GM21526 (cell line): ENCODE data around the gene ARMC7.
"Not testable (repeated sequence)": the region's sequence is repeated elsewhere in the genome, so short reads cannot be mapped to it uniquely, and the experiment has no call there.

Experiments
- ATAC-seq: cut with Tn5 transposase; IDR thresholded peaks from one replicate; pipeline ENCODE4 v1.9.1; 2021; ENCODE audit warnings: moderate library complexity; ENCODE audit not compliant: unreplicated experiment, low FRiP score

ARMC7 gene

DNA sequence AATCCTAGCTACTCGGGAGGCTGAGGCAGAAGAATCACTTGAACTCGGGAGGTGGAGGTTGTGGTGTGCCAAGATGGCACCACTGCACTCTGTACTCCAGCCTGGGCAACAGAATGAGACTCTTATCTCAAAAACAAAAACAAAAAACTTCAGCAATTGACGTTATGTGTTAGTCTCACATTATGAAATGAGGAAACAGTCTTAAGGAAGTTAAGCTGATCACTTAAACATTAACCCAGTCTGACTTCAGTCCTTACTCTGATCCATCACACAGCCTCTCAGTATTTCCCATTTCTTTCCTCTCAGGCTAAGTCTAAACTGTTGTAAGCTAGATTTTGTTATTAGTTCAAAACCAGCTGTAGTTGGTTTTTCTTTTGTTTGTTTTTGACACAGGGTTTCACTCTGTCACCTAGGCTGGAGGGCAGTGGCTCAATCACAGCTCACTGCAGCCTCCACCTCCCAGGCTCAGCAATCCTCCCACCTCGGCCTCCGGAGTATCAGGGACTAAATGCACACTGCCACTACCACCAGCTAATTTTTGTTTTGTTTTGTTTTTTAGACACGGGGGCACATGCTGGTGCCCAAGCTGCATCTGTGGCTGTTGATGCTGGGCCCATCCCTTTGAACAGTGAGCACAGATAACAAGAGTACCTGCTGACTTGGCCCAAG, 38.2 kb downstream of the ARMC7 start:
- no peak for ATAC-seq

DNA sequence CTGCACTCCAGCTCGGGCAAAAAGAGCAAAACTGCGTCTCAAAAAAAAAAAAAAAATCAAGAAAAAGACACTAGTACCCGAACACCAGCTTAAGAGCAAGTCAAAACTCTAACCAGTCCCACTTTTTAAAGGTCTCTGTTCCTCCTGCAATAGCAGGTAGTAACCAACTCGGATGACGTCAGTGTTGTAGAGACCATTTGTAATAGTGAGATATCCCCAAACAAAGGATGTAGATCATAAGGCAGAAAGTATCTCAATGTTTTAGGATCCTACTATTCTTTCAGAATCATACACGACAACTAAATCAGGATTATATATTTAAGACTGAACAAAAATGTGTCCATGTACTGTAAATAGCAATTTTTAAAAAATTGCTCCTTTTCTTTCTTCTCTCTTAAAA, 42.2 kb downstream of the ARMC7 start:
- no peak for ATAC-seq

DNA sequence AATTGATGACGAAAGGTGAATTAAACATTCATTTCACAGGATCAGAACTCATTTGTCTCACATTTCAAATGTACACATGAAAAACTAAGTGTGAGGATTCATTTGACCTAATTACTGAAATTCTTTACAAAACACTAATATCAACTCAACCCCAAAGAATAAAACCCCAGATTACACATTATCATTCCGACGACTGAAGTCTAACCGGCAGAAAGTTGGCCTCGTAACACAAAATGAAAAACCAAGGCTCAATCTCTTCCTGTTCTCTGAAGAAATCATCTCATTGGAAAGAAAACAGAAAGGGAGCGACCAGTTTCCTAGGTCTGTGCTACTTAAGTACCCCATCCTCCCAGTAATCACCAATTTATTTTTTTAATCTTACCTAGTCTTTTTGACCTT, 42.8 kb downstream of the ARMC7 start:
- ATAC-seq = no peak

DNA sequence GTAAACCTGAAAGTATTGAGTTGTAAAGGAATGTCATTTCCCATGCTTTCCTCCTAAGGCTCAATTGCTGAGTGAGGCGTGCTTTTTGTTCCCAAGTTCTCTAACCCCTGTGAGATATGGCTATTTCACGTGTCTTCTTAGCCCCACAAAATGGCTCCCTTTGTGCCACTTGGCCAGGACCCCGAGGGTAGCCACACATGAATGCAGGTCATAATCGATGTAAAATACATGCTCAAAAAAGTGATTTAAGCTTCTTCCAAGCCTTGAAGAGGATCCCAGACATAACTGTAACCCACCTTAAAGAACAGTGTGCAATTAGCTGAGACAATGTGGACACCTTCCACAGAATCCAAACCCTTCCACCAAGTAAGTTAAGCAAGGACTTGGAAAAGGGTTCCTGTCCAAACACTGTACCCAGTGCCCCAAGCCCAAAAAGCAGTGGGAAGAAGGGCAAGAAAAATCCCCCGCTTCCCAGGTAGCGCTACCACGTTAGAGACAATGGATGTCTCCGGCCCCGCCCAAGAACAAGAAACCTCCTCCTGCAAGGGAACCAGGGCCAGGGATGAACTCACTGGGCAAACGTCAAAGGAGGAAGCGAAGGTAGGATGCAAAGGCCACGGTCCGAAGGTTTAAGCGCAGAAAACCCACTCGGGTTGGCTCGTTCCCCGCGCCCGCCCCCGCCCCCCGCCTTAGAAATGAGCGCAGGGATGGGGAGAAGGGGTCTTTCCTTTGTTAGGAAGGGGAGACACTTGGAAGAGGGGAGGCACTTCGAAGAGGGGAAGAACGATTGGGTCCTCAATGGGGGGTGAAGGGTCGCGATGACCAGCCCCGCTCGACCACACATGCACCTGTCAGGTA, 43.4 kb downstream of the ARMC7 start:
- ATAC-seq = no peak

DNA sequence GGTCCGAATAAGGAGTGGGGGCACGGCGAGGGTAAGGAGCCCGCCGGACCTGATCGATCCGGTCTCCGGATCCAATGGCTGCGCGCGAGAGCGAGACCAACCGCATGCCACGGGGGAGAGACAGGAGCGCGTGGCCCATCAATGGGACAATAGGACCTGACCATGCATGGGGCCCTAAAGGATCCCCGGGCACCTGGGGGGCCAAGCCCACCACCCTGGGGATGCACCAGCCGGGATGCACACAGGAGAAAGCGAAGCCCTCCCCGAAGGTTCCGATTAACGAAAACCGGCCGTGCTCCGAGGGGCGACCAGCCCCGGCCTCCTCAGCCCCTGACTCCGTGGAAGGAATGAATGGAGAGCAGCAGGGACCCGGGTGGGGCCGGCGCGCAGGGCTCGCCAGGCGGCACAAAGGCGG, 44.0 kb downstream of the ARMC7 start:
- ATAC-seq = peak; percentile 6

DNA sequence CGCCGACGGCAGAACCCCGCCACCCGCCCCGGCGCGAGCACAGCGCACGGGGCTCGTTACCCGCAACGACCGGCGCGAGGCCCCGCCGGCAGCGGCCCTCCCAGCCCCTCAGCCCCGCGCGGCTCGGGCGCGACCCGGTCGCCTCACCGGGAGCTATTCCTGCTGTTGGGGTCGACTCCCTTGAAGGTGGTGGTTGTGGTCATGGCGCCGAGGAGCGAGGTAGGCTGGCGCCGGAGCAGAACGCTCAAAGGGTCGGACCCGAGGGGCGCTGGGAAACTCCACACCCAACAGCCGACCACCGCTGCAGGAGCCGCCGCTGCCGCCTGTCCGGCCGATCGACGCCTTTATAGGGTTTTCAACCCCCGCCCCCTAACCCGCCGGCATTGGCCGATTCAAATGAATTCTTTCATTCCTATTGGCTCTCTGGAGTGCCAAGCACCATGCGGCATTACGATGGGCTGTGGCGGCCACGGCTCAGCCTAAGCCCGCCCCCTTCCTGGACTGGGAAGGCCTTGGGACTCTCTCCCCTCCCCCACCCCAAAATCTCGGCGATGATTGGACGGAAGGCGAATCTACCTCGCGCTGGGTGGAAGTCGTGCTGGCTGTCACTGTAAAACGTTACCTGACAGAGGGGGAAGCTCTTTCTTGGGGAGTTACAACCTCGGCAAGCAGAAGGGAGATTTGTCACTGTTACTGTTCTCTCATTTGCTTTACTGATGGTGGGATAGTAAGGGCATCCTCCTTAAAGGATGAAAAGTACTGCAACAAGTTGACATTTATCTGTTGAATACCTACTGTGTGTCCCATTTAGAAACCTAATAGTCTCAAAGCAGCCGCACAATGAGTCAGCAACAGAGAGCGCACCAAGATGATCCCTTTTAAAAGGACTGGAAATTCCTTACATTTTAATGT, 44.7 kb downstream of the ARMC7 start, which contains the start of gene JPT1:
Gene JPT1, minus strand, starts transcription at position 318 of the 912 bp plus-strand sequence. Its CDS starts 115 bp downstream, at position 203.
- peak; percentile 80 for ATAC-seq

DNA sequence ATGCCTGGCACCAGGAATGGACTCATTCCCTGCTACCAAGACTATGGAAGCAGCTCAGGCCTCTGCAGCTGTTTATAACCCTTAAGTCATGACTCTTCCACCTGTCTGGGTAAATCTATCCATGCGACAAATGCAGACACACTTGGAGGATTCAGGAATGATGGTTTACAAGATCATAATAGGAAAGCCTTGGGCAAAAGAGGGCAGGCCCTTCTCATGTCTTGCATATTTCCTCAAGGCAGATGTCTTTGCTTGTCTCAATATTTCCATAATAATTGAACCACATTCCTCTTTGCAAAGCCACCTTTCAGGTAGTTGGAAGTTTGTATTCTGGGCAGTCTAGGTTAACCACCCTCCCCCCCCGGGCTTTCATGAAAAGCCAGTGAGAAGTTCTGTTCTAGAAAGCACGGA, 45.4 kb downstream of the ARMC7 start:
- ATAC-seq = no peak

DNA sequence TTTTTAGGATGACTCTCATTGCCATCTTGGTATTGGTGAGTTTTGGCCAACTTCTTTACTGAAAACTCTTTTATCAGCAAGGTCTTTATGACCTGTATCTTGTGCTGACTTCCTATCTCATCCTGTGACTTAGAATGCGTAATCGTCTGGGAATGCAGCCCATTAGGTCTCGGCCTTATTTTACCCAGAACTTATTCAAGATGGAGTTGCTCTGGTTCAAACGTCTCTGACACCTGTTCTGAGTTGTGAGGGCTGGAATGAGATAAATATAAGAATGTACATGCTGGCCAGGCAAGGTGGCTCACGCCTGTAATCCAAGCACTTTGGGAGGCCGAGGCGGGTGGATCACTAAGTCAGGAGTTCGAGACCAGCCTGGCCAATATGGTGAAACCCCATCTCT, 48.7 kb downstream of the ARMC7 start:
- not testable (repeated sequence) for ATAC-seq

DNA sequence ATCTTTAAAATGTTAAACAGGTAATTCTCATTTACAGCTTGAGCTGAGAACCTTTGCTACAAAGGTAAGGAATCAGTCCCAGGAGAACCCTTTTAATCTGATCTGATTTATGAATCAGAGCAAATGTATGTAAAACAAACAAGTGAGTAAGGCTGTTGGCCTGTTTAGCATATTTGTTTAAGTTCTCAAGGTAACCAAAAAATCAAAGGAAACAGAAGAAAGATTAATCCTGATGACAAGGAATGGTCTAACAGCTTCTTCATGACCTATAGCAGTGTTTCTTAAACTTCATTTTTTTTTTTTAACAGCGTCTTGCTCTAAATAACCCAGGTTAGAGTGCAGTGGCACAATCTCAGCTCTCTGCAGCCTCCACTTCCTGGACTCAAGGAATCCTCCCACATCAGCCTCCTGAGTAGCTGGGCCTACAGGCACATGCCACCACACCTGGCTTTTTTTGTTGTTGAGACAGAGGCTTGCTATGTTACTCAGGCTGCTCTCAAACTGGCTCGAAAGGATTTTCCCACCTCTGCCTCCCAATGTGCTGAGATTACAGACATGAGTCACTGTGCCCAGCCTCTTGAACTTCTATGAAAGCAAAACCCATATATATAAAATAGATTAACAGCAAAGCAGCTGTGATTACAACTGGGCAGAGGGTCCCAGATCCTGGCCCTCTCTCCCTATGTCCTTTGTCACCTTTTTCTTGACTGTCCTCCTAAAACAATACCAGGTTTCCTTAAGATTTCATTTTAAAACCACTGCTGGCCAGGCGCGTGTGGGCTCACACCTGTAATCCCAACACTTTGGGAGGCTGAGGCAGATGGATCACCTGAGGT, 49.6 kb downstream of the ARMC7 start:
- no peak for ATAC-seq

DNA sequence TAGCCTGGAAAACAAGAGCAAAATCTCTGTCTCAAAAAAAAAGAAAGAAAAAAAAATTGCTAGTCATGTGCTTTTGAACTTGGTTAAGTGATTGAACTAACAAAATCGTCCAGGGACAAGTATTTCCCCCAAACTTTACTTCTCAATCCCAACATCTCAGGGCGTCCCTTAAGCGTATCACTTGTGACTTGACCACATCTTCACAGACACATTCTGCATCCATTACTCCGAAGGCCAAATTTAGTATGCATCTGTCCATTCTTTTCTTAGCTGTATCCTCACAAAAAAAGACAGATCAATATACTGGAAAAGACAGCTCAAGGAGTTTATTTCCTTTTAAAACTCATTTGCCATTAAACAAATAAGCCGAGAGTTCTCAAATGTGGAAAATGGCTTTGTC, 50.4 kb downstream of the ARMC7 start:
- no peak for ATAC-seq

DNA sequence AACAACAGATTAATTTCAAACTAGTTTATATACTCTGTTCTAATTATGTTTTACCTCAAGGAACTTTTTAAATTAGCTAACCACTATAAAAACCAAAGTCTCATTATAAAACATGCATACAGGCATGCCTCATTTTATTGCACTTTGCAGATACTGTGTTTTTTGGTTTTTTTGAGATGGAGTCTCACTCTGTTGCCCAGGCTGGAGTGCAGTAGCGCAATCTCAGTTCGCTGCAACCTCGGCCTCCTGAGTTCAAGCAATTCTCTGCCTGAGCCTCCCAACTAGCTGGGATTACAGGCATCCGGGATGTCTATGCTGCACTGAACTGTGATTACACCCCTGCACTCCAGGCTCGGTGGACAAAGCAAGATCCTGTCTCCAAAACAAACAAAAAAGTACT, 53.3 kb downstream of the ARMC7 start:
- ATAC-seq = no peak

DNA sequence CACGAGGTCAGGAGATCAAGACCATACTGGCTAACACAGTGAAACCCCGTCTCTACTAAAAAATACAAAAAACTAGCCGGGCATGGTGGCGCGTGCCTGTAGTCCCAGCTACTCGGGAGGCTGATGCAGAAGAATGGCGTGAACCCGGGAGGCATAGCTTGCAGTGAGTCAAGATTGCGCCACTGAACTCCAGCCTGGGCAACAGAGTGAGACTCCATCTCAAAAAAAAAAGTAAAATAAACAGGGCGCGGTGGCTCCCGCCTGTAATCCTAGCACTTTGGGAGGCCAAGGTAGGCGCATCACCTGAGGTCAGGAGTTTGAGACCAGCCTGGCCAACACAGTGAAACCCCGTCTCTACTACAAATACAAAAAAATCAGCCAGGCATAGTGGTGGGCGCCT, 54.8 kb downstream of the ARMC7 start:
- not testable (repeated sequence) for ATAC-seq

DNA sequence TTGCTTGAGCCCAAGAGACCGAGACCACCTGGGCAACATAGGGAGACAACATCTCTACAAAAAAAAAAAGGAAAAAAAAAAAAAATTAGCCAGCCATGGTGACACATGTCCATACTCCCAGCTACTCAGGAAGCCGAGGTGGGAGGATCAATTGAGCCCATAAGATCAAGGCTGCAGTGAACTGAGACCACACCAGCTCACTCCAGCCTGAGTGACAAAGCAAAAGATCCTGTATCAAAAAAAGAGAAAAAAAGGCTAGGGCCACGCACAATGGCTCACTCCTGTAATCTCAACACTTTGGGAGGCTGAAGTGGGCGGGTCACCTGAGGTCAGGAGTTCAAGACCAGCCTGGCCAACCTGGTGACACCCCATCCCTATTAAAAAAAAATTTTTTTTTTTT, 59.2 kb downstream of the ARMC7 start:
- no peak for ATAC-seq

DNA sequence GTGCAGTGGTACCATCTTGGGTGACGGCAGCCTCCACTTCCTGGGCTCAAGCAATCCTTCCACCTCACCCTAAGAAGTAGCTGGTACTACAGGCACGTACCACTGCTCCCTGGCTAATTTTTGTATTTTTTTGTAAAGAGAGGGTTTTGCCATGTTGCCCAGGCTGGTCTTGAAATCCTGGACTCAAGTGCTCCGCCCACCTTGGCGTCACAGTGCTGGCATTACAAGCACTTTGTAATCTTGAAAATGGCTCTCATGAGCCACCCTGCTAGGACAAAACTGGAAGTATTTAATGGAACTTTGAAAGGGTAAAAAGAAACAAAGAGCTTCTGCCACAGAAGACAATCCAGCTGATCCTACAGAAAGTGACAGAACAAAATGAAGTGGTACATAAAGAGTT, 63.8 kb downstream of the ARMC7 start:
- ATAC-seq = no peak

DNA sequence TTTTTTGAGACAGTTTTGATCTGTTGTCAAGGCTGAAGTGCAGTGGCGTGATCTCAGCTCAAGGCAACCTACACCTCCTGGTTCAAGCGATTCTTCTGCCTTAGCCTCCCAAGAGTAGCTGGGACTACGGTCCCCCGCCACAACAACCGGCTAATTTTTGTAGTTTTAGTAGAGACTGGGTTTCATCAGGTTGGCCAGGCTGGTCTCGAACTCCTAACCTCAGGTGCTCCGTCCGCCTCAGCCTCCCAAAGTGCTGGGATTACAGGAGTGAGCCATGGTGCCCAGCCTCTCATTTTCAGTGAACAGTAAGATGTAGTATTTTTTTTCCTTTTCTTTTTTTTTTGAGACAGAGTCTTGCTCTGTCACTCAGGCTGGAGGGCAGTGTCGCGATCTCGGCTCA, 65.2 kb downstream of the ARMC7 start:
- ATAC-seq = no peak

DNA sequence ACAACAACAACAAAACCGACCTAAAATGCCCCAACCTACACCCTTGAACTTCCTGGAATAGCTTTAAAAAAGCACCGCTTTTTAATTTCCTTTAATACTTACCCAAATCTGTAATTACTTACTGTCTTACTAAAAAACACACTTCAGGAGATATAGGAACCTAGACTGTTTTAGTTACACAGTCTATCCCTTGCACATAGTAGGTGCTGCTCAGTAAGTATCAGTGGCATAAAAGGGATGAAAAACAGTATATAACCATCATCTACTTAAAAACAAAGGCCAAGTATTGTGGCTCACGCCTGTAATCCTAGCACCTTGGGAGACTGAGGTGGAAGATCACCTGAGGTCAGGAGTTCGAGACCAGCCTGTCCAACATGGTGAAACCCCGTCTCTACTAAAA, 66.9 kb downstream of the ARMC7 start:
- ATAC-seq = no peak

DNA sequence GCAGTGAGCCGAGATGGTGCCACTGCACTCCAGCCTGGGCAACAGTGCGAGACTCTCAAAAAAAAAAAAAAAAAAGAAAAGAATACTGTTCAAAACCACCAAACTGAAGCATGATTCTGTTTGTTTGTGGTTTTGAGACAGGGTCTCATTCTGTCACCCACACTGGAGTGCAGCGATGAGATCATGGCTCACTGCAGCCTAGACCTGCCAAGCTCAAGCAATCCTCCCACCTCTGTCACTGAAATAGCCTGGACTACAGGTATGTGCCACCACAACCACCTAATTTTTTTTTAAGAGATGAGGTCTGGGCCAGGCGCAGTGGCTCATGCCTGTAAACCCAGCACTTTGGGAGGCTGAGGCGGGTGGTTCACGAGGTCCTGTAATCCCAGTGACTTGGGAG, 68.7 kb downstream of the ARMC7 start:
- ATAC-seq = no peak
